ENCODE measurements around the gene RFFL. TPM values are rescaled to one million over a fixed set of nuclear protein-coding genes. Genes with fewer than 3 reads are reported as not detected.

RFFL gene
- total and polyA plus RNA-seq, 9 of the 15 experiments (the other 6 are each of a cell fraction or from before 2014, with no cell fraction given) = 3.4 to 18.1 (median 12.8) TPM

GRCh38 chr17:35063514-35064223 is at the start of gene RFFL (continued):
- TF ChIP-seq, protein P1, sequence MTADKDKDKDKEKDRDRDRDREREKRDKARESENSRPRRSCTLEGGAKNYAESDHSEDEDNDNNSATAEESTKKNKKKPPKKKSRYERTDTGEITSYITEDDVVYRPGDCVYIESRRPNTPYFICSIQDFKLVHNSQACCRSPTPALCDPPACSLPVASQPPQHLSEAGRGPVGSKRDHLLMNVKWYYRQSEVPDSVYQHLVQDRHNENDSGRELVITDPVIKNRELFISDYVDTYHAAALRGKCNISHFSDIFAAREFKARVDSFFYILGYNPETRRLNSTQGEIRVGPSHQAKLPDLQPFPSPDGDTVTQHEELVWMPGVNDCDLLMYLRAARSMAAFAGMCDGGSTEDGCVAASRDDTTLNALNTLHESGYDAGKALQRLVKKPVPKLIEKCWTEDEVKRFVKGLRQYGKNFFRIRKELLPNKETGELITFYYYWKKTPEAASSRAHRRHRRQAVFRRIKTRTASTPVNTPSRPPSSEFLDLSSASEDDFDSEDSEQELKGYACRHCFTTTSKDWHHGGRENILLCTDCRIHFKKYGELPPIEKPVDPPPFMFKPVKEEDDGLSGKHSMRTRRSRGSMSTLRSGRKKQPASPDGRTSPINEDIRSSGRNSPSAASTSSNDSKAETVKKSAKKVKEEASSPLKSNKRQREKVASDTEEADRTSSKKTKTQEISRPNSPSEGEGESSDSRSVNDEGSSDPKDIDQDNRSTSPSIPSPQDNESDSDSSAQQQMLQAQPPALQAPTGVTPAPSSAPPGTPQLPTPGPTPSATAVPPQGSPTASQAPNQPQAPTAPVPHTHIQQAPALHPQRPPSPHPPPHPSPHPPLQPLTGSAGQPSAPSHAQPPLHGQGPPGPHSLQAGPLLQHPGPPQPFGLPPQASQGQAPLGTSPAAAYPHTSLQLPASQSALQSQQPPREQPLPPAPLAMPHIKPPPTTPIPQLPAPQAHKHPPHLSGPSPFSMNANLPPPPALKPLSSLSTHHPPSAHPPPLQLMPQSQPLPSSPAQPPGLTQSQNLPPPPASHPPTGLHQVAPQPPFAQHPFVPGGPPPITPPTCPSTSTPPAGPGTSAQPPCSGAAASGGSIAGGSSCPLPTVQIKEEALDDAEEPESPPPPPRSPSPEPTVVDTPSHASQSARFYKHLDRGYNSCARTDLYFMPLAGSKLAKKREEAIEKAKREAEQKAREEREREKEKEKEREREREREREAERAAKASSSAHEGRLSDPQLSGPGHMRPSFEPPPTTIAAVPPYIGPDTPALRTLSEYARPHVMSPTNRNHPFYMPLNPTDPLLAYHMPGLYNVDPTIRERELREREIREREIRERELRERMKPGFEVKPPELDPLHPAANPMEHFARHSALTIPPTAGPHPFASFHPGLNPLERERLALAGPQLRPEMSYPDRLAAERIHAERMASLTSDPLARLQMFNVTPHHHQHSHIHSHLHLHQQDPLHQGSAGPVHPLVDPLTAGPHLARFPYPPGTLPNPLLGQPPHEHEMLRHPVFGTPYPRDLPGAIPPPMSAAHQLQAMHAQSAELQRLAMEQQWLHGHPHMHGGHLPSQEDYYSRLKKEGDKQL (CRISPR knock-in tag; IDR thresholded peaks at IDR 0.05; ENCODE audit: borderline replicate concordance) = no peak
- TF ChIP-seq ADNP (tag; IDR thresholded peaks at IDR 0.05) (no peak), PCBP1 (IDR thresholded peaks at IDR 0.05; ENCODE audit: low read depth, low read length, poor library complexity, severe bottlenecking) (no peak), POLR2AphosphoS5 (IDR thresholded peaks at IDR 0.05; ENCODE audit: control insufficient read depth, insufficient read depth, low read depth, low read length) (peak; percentile 17; the same call in 1 of the 2 replicates), OTX1 (CRISPR knock-in tag; IDR thresholded peaks at IDR 0.05) (no peak), SREBF1 (IDR thresholded peaks at IDR 0.05; ENCODE audit: borderline replicate concordance, low read depth, low read length) (no peak), NCOA1 (IDR thresholded peaks at IDR 0.05; ENCODE audit: low read depth) (no peak), CBFB (CRISPR knock-in tag; IDR thresholded peaks at IDR 0.05) (no peak), HMG20B (CRISPR knock-in tag; IDR thresholded peaks at IDR 0.05) (no peak), DMBX1 (CRISPR knock-in tag; IDR thresholded peaks at IDR 0.05; ENCODE audit: borderline replicate concordance) (peak; percentile 72; the same call in 1 of the 2 replicates), BRCA1 (IDR thresholded peaks at IDR 0.05) (no peak), BRCA1 (CRISPR knock-in tag; IDR thresholded peaks at IDR 0.05) (no peak), NFATC3 (IDR thresholded peaks at IDR 0.05) (no peak), MED1 (CRISPR knock-in tag; IDR thresholded peaks at IDR 0.05; ENCODE audit: borderline replicate concordance) (no peak), PML (IDR thresholded peaks at IDR 0.05; ENCODE audit: low read length) (no peak), ETV5 (CRISPR knock-in tag; IDR thresholded peaks at IDR 0.05; ENCODE audit: low read depth) (no peak), HLTF (IDR thresholded peaks at IDR 0.05) (no peak), RFX5 (IDR thresholded peaks at IDR 0.05; ENCODE audit: low read depth, low read length) (no peak), MAFG (tag; conservative IDR thresholded peaks at IDR 0.05) (peak; percentile 80), TEAD2 (tag; IDR thresholded peaks at IDR 0.05) (peak; percentile 39; the same call in 1 of the 2 replicates), CTBP1 (IDR thresholded peaks at IDR 0.05; ENCODE audit: borderline replicate concordance) (peak; percentile 89), ZC3H8 (IDR thresholded peaks at IDR 0.05) (no peak), FOXM1 (IDR thresholded peaks at IDR 0.05; ENCODE audit: low read depth) (0 out of 2 replicates have a peak, but pooled peaks have one; percentile 28), FOXM1 (CRISPR knock-in tag; IDR thresholded peaks at IDR 0.05; ENCODE audit: low read depth) (no peak)
- TF ChIP-seq, protein P2, sequence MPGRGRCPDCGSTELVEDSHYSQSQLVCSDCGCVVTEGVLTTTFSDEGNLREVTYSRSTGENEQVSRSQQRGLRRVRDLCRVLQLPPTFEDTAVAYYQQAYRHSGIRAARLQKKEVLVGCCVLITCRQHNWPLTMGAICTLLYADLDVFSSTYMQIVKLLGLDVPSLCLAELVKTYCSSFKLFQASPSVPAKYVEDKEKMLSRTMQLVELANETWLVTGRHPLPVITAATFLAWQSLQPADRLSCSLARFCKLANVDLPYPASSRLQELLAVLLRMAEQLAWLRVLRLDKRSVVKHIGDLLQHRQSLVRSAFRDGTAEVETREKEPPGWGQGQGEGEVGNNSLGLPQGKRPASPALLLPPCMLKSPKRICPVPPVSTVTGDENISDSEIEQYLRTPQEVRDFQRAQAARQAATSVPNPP (IDR thresholded peaks at IDR 0.05; ENCODE audit: borderline replicate concordance, insufficient read depth, insufficient read length) = no peak

All from K562 (cell line).